Right ventricle myocardium inferior (tissue), 1 donor: ENCODE measurements around the gene IL26. TPM values are rescaled to one million over a fixed set of nuclear protein-coding genes. Genes with fewer than 3 reads are reported as not detected.

Experiments used
- ATAC-seq: fragments of 200-7000 bp; cut with Tn5 transposase; one replicate; pipeline ENCODE4 v1.9.1; 2020; ENCODE audit warnings: mild to moderate bottlenecking, moderate library complexity
- DNase-seq: peaks from one replicate; pipeline ENCODE4 v3.0.0; 2021; ENCODE audit errors: missing footprints
- intact Hi-C: fragments of 100-400 bp; cut with DNase I; formaldehyde crosslinking; loops from one replicate; pipeline ENCODE4 v1.11.0; 2022
- long read RNA-seq: library from polyadenylated mRNA; unstranded; transcript quantifications from one replicate; pipeline ENCODE4 v2.0.0, GENCODE V29; 2021
- total RNA-seq: library from RNA; stranded (reverse); fragmentation: NEBNext Ultra II Directional; extraction: Animal tissue kit (Norgen Biotek cat#: 25700); gene quantifications from one replicate; pipeline ENCODE4 v1.2.1, GENCODE V29; 2021
- donor health status: DM: no; HTN: yes; CAD: no; lungs with severe emphysema.

IL26 gene
- total RNA-seq: not detected
- long read RNA-seq: 0 reads

DNA sequence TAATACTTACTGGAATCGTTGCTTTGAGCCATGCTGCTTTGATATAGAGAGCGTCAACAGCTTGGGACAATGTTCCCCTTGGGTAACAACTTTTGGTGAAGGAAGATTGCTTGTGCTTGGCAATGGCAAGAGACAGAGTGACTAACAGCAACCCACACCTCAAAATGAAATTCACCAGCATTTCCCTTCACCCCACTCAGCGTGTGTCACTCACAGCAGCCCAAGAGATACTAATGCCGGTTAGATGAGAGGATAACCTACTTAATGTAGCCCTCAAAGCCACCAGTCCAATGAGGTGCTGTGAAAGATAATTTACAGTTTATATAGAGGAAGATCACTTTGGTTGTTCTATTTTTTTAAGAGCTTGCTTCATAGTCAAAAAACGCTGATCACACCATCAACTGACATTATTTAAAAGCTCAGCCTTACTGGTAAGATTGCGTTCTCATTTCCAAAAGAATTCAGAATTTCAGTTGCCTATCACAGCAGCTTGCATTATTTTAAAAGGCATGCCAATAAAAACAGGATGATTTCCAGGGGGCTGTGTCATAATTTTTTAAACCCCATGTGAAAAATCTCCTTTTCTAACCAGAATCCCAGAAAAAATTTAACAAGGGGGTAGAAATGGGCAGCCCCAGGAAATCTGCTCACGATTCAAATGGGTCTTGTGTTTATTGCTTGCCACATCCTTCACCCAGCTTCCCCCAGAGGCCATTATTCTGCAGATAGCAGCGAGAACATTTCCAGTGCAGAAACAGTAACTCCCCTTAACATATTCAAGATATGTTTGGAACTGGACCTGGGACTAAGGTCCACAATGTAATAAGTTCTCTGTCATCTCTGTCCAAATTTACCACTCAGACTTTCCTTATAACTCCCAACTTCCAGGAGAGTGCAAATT, at the start of gene IL26:
IL26 (minus strand) TSS at position 235 of the 901 bp plus-strand sequence; CDS start at position 181, 54 bp downstream.
- intact Hi-C loops: no loop called here
- ATAC-seq: no peak
- no peak for DNase-seq

DNA sequence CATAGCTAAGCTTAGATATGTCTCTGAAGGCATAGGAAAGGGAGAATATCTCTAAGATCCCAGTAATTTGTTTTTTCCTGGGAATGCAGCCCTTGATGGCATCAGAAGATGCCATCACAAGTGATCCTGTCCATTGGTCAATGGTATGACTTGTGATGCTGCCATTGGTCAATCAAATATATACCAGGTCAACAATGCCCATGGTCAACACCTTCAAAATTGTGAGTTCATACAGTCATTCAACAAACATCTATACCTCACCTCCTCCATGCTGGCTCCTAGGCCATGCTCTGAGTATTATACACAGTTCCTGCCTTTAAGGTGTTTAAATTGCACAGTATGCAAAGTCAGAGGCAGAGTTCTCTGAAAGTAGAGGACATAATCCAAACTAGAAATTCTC, 47.1 kb upstream of the IL26 start:
- intact Hi-C loops: no loop called here
- no peak for DNase-seq
- ATAC-seq: no peak

GRCh38 chr12:68271346-68271745, 45.7 kb upstream of the IL26 start:
- intact Hi-C loops: no loop called here
- no peak for ATAC-seq
- DNase-seq: no peak

- DNase-seq (no peak), ATAC-seq (no peak)
- intact Hi-C loops: no loop called here
Measured at GRCh38 chr12:68270358-68270757, 44.7 kb upstream of the IL26 start.

- ATAC-seq (no peak), DNase-seq (no peak)
- intact Hi-C loops: no loop called here
Measured at GRCh38 chr12:68269779-68270178, 44.2 kb upstream of the IL26 start.

- no peak for ATAC-seq
- DNase-seq: no peak
- intact Hi-C loops: no loop called here
Measured at GRCh38 chr12:68268967-68269366, 43.4 kb upstream of the IL26 start.

DNA sequence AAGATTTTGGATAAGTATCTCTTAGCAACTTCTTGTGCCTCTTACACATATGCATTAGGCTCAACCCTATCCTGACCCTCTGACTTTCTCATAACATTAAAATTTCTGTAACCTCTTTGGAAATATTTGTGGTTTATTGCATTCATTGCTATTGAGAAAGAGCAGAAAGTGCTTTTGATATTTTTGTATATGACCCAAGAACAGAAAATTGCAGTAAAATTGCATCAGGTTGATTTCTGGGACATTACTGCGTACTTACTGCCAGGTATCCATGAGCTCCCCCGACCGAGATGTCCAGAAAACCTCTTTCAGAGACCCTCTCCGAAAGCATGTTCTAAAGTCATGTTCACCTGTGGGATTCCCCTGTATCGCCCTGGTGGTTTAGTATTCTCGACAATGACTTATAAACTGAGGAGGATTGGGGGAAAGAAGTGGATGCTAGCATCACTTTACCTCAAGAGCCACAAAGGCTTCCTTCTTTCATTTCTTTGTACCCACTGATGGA, 42.3 kb upstream of the IL26 start:
- ATAC-seq (no peak), DNase-seq (no peak)
- intact Hi-C loops: no loop called here

DNA sequence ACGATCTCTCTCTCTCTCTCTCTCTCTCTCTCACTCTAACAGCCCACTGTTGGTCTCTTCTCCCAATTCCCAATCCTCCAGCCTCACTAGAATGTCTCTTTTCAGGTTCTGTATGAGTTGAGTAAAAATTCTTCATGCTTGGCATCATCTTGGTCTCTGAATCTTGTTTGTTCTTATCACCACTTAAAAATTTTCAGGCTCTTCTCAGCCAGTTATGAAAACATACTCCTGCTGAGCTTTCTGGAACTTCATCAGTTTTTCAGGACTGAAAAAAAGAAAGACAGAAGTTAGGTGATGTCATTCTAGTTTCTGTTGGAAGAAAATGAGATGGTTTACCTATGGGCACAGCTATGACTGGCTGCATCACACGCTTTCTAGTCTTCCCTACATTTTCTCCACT, 39.2 kb upstream of the IL26 start:
- intact Hi-C loops: no loop called here
- no peak for ATAC-seq

DNA sequence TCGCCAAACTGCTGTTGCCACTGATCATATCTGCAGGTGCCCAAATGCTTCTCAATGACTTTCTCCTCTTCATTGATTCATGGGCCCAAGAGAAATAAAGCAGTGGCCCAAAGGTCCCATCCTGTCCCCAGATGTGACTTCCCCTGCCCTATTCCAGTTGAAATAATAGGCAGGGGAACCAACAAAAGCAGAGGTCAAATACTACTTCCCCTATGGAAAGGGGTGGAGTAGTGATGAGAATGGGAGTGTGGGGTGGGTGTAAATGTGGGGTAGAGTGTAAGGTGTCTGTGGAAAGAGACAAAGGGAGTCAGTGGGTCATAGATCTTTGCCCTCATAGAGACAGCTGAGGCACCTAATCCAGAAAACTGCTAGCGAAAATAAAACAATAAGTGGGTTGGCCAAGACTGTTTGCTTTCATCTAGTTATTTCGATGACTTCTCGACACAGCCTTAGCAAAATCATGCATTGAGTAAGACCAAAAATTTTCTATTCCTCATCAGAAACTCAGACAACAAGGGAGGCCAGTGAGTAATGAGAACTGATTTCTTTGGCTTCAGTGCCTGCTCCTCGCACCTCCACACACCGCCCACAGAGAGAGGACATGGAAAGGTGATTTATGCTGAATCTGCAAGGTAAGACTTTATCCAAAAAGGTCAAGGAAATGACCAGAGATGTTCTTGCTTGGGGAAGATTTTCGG, 38.7 kb upstream of the IL26 start:
- intact Hi-C loops: no loop called here
- ATAC-seq: no peak
- DNase-seq: no peak

More for the DNA sequence above, 39.2 kb upstream of the IL26 start:
- no peak for DNase-seq

DNA sequence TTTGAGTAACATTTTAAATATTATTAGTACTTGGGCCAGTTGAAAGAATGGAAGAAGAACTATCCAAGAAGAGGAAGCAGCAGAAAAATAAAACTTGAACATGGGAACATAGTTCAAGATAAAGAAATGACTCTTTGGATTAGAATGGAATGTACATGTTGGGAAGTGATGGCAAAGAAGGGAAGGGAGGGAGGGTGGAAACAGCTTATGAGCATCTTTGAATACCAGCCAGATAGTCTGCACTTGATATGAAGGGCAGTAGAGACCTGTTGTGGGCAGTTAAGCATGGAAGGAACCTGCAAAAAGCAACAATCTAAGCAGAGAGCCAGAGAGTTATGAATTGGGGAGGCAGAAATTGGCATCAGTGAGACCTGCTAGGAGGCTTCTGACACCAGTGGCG, 37.8 kb upstream of the IL26 start:
- ATAC-seq: no peak
- DNase-seq: no peak
- intact Hi-C loops: no loop called here

DNA sequence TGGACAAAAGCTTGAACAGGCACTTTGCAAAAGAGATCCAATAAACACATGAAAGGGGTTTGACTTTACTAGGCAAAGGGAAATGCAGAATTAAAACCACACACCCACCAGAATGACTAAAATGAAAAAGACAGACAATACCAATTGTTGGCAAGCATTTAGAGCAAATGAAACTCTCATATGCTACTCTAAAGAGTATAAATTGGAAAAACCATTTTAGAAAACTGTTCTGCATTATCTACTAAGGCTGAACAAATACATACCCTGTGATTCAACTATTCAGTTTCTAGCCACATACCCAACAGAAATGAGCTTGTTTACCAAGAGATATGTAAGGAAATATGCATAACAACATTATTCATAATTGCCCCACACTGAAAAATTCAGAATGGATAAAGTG, 36.3 kb upstream of the IL26 start:
- intact Hi-C loops: no loop called here
- DNase-seq (no peak), ATAC-seq (no peak)

GRCh38 chr12:68260153-68260552, 34.5 kb upstream of the IL26 start:
- DNase-seq (no peak), ATAC-seq (no peak)
- intact Hi-C loops: no loop called here

DNA sequence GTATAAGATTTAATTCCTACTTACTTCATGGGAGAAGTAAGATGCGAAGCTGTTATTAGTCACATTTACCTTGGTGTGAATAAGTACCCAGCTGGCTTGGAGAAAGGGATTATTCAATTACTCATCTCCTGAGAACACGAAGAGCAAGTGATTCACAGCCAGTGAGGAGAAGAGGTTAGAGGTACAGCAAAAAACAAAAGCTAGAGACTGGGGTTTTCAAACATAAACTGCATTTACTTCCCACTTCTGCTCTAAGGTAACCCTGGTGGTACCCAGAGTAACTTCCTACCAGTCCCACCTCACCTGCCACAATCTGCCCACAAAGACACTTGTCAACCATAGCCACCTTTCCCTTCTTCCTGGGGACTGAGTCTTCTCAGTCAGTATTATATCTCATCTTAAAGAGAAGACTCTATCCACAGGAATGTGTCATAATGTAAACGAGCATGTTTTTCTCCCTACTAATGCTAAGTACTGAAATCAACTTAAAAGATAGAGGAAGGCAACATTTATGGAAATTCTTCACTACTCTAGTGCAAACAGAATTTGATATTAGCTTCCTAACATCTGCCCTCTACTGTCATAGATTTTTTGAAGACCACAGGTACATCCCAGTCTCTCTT, 33.8 kb upstream of the IL26 start:
- no peak for ATAC-seq
- intact Hi-C loops: no loop called here
- DNase-seq: no peak

- intact Hi-C loops: no loop called here
- ATAC-seq (no peak), DNase-seq (no peak)
Measured at GRCh38 chr12:68253504-68253903, 27.9 kb upstream of the IL26 start, which contains the start of gene IL22. TSS of gene IL22 (minus strand) at chr12:68253604. CDS start at chr12:68253448, 156 bp downstream.

GRCh38 chr12:68252077-68252476, 26.5 kb upstream of the IL26 start:
- DNase-seq (no peak), ATAC-seq (no peak)
- intact Hi-C loops: no loop called here

GRCh38 chr12:68250454-68250853, 24.8 kb upstream of the IL26 start:
- no peak for ATAC-seq
- intact Hi-C loops: no loop called here
- DNase-seq: no peak

DNA sequence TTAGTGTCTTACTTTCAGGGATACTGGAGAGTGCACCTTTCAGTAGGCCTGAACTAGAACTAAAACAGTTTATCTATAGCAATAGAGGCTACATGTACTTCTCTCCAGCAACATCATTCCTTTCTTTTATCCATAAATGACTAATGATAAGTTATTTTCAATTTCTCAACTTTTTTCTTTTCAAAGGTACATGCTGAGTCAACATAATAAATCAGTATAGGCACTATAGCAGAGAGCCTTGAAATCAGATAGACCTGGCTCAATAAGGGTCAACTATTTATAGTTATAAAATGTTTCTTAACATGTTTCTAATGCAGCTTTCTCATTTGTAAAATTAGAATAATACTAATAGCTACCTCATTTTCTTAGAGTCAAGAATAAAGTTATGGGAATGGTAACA, 22.2 kb upstream of the IL26 start:
- intact Hi-C loops: no loop called here
- DNase-seq (no peak), ATAC-seq (no peak)

DNA sequence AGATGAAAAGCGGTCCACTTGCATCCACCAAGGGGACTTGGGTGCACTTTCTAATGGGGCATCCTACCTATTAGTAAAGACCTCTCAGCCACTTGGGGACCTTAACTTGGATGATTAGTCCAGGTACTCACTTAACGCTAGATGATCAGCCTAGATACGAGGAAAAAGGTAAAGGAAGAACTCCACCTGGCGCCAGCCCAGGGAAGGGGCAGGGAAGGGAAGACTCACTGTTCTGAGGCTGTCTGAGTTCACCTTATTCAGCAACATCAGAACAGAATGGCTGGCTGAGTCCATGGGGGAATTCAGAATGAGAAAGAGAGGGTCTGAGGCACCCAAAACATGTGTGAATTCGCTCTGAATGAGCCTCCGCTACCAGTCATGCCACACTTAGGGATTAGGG, 20.7 kb upstream of the IL26 start:
- ATAC-seq: no peak
- intact Hi-C loops: no loop called here
- no peak for DNase-seq

DNA sequence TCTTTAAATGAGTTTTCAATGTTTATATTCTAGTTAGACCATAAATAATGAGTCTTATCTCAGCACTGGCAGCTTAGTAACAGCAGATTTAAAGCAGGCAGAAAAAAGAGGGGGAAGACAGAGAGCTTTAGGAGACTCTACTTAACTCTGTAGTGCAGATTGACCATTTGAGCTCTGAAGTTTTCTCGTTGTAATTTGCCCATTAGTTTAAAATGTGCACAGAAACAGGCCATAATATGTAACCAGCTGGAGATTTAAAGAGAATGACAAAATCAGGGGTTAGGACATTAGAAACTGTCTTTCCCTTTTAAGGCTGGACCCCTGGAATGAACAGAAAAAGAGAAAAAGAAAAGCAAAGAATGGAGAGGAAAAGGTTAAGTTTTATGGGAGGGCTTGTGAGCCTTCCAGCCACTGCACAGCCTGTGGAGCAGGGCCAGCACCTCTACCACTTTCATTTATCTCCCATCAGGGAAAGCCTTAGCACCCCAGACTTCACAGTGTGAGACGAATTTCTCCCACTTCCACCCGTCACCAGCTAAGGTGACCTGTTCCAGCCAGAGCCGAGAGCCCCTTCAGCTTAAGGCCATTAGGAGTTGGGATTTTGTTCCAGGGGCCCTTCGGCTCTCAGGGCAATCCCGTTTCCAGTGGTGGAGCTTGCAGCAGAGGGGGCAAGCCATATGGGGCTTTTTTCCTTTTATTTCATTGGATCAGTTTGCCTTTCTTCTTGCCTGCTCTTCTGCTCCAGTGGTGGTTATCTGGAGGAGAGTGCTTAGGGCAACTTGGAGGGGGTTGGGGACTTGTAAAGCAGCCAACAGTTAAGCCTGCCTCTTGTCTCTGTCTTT, 19.8 kb upstream of the IL26 start:
- ATAC-seq: peak; percentile 46
- intact Hi-C loops: no loop called here
- DNase-seq: no peak
